Neural cell (in vitro differentiated cells): ENCODE measurements around the gene TRIM29. TPM values are rescaled to one million over a fixed set of nuclear protein-coding genes. Genes with fewer than 3 reads are reported as not detected.

ENCODE experiments used
- H2AFZ ChIP-seq: fragments of 200-600, 300-800 bp; sonication (generic), shearing (Covaris generic); 2 replicates; pipeline ENCODE4 v1.6.0; 2014; ENCODE audit warnings: low read depth, mild to moderate bottlenecking, antibody characterized with exemption, low read length, moderate library complexity
- H3F3A ChIP-seq: fragments of 200-600 bp; shearing (Covaris generic); 2 replicates; pipeline ENCODE4 v1.6.1; 2016; ENCODE audit warnings: mild to moderate bottlenecking, moderate library complexity, mixed read lengths, antibody characterized with exemption, low read length; ENCODE audit not compliant: insufficient read depth, poor library complexity, severe bottlenecking
- H3K27ac ChIP-seq: fragments of 200-600, 300-800 bp; sonication (generic), shearing (Covaris generic); 2 replicates; pipeline ENCODE4 v1.5.1; 2014; ENCODE audit warnings: mild to moderate bottlenecking, low read length, moderate library complexity
- H3K27me3 ChIP-seq: fragments of 300-800, 200-600 bp; sonication (generic), shearing (Covaris generic); 2 replicates; pipeline ENCODE4 v1.6.0; 2014; ENCODE audit warnings: mild to moderate bottlenecking, low read depth, low read length, moderate library complexity; ENCODE audit not compliant: insufficient read depth
- H3K36me3 ChIP-seq: fragments of 300-800, 200-600 bp; sonication (generic), shearing (Covaris generic); 2 replicates; pipeline ENCODE4 v1.5.1; 2014; ENCODE audit warnings: mild to moderate bottlenecking, antibody characterized with exemption, low read length, moderate library complexity; ENCODE audit not compliant: insufficient read depth
- H3K4me2 ChIP-seq: fragments of 300-800, 200-600 bp; sonication (generic), shearing (Covaris generic); 2 replicates; pipeline ENCODE4 v1.6.0; 2014; ENCODE audit warnings: mild to moderate bottlenecking, low read length
- H3K4me3 ChIP-seq: fragments of 300-800, 200-600 bp; sonication (generic), shearing (Covaris generic); 2 replicates; pipeline ENCODE4 v1.5.1; 2014; ENCODE audit warnings: mild to moderate bottlenecking, low read length, moderate library complexity
- H3K79me2 ChIP-seq: fragments of 200-600 bp; shearing (Covaris generic); replicated peaks from 2 replicates; pipeline ENCODE4 v1.6.0; 2014; ENCODE audit warnings: mild to moderate bottlenecking, low read length, moderate library complexity; ENCODE audit not compliant: insufficient read depth
- H3K9ac ChIP-seq: fragments of 300-800, 200-600 bp; sonication (generic), shearing (Covaris generic); 2 replicates; pipeline ENCODE4 v1.6.1; 2016; ENCODE audit warnings: mild to moderate bottlenecking, low read length, mixed read lengths
- H3K9me2 ChIP-seq: fragments of 200-600 bp; shearing (Covaris generic); 2 replicates; pipeline ENCODE4 v1.6.1; 2016; ENCODE audit warnings: mild to moderate bottlenecking, low read length, mixed read lengths; ENCODE audit not compliant: insufficient read depth
- H3K9me3 ChIP-seq: fragments of 200-600, 300-800 bp; sonication (generic), shearing (Covaris generic); 2 replicates; pipeline ENCODE4 v1.6.1; 2016; ENCODE audit warnings: mild to moderate bottlenecking, mixed run types, low read length, moderate library complexity, mixed read lengths
- H4K20me1 ChIP-seq: fragments of 200-600 bp; shearing (Covaris generic); 2 replicates; pipeline ENCODE4 v1.6.1; 2016; ENCODE audit warnings: mild to moderate bottlenecking, mixed run types; ENCODE audit not compliant: insufficient read depth
- EP300 ChIP-seq: fragments of 450-650 bp; conservative IDR thresholded peaks from 2 replicates; pipeline ENCODE4 v1.6.1; 2014; ENCODE audit warnings: antibody characterized with exemption, mild to moderate bottlenecking, moderate library complexity; ENCODE audit not compliant: poor library complexity, severe bottlenecking
- EZH2 ChIP-seq: fragments of 200-600, 300-800 bp; shearing (Covaris generic), sonication (generic); IDR thresholded peaks from 2 replicates; pipeline ENCODE4 v1.6.1; 2014; ENCODE audit warnings: antibody characterized with exemption, low read length, borderline replicate concordance, mild to moderate bottlenecking; ENCODE audit not compliant: insufficient read depth, poor library complexity, severe bottlenecking
- MXI1 ChIP-seq: fragments of 450-650 bp; conservative IDR thresholded peaks from 2 replicates; pipeline ENCODE4 v1.6.1; 2014; ENCODE audit warnings: antibody characterized with exemption, mild to moderate bottlenecking; ENCODE audit not compliant: poor library complexity, severe bottlenecking
- POLR2AphosphoS5 ChIP-seq: IDR thresholded peaks from 2 replicates; pipeline ENCODE4 v1.6.1; 2012
- RAD21 ChIP-seq: fragments of 450-650 bp; conservative IDR thresholded peaks from 2 replicates; pipeline ENCODE4 v1.6.1; 2014; ENCODE audit warnings: antibody characterized with exemption, mild to moderate bottlenecking, moderate library complexity
- SMC3 ChIP-seq: fragments of 450-650 bp; conservative IDR thresholded peaks from 2 replicates; pipeline ENCODE4 v1.6.1; 2014; ENCODE audit warnings: antibody characterized with exemption, mild to moderate bottlenecking, moderate library complexity; ENCODE audit not compliant: poor library complexity
- TAF1 ChIP-seq: IDR thresholded peaks from 2 replicates; pipeline ENCODE4 v1.6.1; 2012; ENCODE audit warnings: low read depth
- polyA plus RNA-seq: library from polyadenylated mRNA; depleted of rRNA; stranded (reverse); fragments of >200 nt; gene quantifications from 2 replicates; pipeline ENCODE4 v1.2.3, GENCODE V29; 2014
- TF ChIP-seq, protein P1 (sequence below): fragments of 450-650 bp; IDR thresholded peaks from 2 replicates; pipeline ENCODE4 v1.5.1; 2014; ENCODE audit warnings: antibody characterized with exemption, mild to moderate bottlenecking, moderate library complexity; ENCODE audit not compliant: poor library complexity, severe bottlenecking
- TF ChIP-seq, protein P2 (sequence below): IDR thresholded peaks from 2 replicates; pipeline ENCODE4 v1.6.1; 2012; ENCODE audit warnings: borderline replicate concordance

The TRIM29 gene
- polyA plus RNA-seq, 1 donor from 2014 or later, result 0.82 TPM

DNA sequence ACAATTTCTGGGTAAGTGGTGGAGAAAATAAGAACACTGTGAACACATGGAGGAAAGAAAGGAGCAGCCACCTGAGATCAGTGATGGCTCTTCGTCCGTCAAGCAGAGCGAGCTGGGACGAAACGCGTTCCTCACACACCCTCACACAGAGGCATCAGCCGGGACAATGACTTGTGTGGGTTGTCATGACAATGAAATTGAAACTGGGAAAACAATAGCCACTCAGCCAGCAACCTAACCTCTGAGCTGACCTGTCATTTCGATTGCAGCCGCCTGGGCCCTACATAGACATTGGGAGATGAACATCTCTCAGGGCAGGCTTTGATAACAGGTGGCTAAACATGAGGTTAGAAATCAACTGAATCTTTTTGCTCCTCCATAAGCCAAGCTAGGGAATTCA lies 51.3 kb downstream of the TRIM29 start:
- no peaks in the 10 kb centered on the region for H3K79me2 ChIP-seq
- no peaks in the 10 kb centered on the region for H3K9me3 ChIP-seq
- no peaks in the 10 kb centered on the region for H4K20me1 ChIP-seq
- H3K4me3 ChIP-seq, result no peak overlapping the region
- H2AFZ ChIP-seq, result no peak overlapping the region
- H3K27ac ChIP-seq, result no peak overlapping the region
- H3K9ac ChIP-seq, result no peak overlapping the region
- no peaks in the 10 kb centered on the region for H3K36me3 ChIP-seq
- no peak overlapping the region for H3K4me2 ChIP-seq
- H3F3A ChIP-seq, result no peaks in the 10 kb centered on the region
- no peaks in the 10 kb centered on the region for H3K27me3 ChIP-seq
- TF ChIP-seq SMC3 (no peak), EP300 (no peak), POLR2AphosphoS5 (no peak), RAD21 (no peak), MXI1 (no peak)
- TF ChIP-seq, protein P1, sequence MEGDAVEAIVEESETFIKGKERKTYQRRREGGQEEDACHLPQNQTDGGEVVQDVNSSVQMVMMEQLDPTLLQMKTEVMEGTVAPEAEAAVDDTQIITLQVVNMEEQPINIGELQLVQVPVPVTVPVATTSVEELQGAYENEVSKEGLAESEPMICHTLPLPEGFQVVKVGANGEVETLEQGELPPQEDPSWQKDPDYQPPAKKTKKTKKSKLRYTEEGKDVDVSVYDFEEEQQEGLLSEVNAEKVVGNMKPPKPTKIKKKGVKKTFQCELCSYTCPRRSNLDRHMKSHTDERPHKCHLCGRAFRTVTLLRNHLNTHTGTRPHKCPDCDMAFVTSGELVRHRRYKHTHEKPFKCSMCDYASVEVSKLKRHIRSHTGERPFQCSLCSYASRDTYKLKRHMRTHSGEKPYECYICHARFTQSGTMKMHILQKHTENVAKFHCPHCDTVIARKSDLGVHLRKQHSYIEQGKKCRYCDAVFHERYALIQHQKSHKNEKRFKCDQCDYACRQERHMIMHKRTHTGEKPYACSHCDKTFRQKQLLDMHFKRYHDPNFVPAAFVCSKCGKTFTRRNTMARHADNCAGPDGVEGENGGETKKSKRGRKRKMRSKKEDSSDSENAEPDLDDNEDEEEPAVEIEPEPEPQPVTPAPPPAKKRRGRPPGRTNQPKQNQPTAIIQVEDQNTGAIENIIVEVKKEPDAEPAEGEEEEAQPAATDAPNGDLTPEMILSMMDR, result no peak
- TF ChIP-seq, protein P2, sequence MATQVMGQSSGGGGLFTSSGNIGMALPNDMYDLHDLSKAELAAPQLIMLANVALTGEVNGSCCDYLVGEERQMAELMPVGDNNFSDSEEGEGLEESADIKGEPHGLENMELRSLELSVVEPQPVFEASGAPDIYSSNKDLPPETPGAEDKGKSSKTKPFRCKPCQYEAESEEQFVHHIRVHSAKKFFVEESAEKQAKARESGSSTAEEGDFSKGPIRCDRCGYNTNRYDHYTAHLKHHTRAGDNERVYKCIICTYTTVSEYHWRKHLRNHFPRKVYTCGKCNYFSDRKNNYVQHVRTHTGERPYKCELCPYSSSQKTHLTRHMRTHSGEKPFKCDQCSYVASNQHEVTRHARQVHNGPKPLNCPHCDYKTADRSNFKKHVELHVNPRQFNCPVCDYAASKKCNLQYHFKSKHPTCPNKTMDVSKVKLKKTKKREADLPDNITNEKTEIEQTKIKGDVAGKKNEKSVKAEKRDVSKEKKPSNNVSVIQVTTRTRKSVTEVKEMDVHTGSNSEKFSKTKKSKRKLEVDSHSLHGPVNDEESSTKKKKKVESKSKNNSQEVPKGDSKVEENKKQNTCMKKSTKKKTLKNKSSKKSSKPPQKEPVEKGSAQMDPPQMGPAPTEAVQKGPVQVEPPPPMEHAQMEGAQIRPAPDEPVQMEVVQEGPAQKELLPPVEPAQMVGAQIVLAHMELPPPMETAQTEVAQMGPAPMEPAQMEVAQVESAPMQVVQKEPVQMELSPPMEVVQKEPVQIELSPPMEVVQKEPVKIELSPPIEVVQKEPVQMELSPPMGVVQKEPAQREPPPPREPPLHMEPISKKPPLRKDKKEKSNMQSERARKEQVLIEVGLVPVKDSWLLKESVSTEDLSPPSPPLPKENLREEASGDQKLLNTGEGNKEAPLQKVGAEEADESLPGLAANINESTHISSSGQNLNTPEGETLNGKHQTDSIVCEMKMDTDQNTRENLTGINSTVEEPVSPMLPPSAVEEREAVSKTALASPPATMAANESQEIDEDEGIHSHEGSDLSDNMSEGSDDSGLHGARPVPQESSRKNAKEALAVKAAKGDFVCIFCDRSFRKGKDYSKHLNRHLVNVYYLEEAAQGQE, result no peak
- H3K9me2 ChIP-seq, result no peaks in the 10 kb centered on the region

DNA sequence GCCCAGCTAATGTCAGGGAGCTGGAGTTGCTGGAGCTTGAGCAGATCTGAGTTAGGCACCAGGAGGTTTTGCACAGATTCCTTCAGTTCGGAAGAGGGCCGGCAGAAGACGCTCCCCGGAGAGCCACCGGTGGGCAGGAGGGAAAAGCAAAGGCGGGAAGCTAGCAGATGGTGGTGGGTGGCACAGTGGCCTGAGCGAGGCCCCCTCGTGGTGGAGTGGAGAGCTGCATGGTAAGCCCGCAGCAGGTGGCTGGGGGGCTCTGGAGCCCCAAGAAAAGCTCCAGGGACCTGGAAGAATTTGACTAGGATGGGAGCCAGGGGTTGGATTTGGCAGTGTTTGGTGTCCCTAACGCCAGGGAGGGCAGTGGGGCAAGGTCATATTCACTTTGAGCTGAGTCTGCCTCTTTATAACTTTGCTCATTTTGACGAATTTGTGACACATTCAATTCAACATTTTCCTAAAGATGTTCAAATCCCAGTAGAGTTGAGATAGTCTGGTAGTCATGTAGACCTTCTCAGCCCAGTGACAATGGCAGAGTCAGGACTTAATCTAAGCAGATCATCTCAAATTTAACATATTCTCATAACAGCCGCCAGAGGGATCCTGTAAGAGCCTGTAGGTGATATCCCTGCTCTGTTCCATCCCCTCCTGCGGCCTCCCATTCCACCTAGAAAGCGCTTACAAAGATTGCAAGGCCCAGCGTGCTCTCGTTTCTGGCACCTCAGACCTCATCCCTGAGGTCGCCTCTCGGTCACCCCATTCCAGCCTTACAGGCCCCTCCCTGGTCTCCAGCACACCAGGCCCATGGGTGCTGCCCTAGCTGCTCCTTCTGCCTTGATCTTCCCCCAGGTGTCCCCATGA lies 57.9 kb downstream of the TRIM29 start:
- Histone ChIP-seq H4K20me1 (no peaks in the 10 kb centered on the region), H3K4me3 (no peak overlapping the region), H3K4me2 (no peak overlapping the region), H3K9me3 (no peaks in the 10 kb centered on the region), H3K36me3 (no peaks in the 10 kb centered on the region), H2AFZ (no peak overlapping the region), H3K27me3 (no peaks in the 10 kb centered on the region), H3K27ac (no peak overlapping the region), H3K9ac (no peak overlapping the region), H3F3A (no peaks in the 10 kb centered on the region), H3K9me2 (no peaks in the 10 kb centered on the region), H3K79me2 (no peaks in the 10 kb centered on the region)
- no peak for TF ChIP-seq EZH2
- TF ChIP-seq EP300, result no peak
- TF ChIP-seq TAF1, result no peak
- no peak for TF ChIP-seq POLR2AphosphoS5
- TF ChIP-seq, protein P2, result no peak
- TF ChIP-seq, protein P1, result no peak
- TF ChIP-seq SMC3, result no peak
- no peak for TF ChIP-seq RAD21
- no peak for TF ChIP-seq MXI1
